Choroid plexus epithelial cell (primary cell): Measurements from ENCODE around the gene SLC2A8.
A peak's percentile ranks its signal among the peaks of the same experiment; 100 is the strongest.

ENCODE experiments used
- DNase-seq: peaks from one replicate; pipeline ENCODE4 v3.0.0-alpha.2; 2010; ENCODE audit warnings: low read depth
- H3K4me3 ChIP-seq: 2 replicates; pipeline ENCODE4 v1.5.1; 2011; ENCODE audit warnings: low read depth, mild to moderate bottlenecking, control low read depth, low read length, moderate library complexity
- TF ChIP-seq, protein P1 (sequence below): conservative IDR thresholded peaks from 2 replicates; pipeline ENCODE4 v1.5.1; 2011; ENCODE audit warnings: low read depth, mild to moderate bottlenecking, control low read depth, inconsistent platforms, low read length, moderate library complexity

The SLC2A8 gene

GRCh38 chr9:127382541-127382940 is 14.4 kb upstream of the SLC2A8 start:
- no peak overlapping the region for H3K4me3 ChIP-seq

GRCh38 chr9:127384016-127384730 is 12.8 kb upstream of the SLC2A8 start:
- H3K4me3 ChIP-seq: no peak overlapping the region
- no peak for DNase-seq
- TF ChIP-seq, protein P1, sequence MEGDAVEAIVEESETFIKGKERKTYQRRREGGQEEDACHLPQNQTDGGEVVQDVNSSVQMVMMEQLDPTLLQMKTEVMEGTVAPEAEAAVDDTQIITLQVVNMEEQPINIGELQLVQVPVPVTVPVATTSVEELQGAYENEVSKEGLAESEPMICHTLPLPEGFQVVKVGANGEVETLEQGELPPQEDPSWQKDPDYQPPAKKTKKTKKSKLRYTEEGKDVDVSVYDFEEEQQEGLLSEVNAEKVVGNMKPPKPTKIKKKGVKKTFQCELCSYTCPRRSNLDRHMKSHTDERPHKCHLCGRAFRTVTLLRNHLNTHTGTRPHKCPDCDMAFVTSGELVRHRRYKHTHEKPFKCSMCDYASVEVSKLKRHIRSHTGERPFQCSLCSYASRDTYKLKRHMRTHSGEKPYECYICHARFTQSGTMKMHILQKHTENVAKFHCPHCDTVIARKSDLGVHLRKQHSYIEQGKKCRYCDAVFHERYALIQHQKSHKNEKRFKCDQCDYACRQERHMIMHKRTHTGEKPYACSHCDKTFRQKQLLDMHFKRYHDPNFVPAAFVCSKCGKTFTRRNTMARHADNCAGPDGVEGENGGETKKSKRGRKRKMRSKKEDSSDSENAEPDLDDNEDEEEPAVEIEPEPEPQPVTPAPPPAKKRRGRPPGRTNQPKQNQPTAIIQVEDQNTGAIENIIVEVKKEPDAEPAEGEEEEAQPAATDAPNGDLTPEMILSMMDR: no peak

More at GRCh38 chr9:127382541-127382940, 14.4 kb upstream of the SLC2A8 start:
- TF ChIP-seq, protein P1: no peak
- DNase-seq: no peak

GRCh38 chr9:127384901-127385300 is 12.1 kb upstream of the SLC2A8 start:
- H3K4me3 ChIP-seq: no peak overlapping the region
- TF ChIP-seq, protein P1: peak; percentile 15
- DNase-seq: no peak

GRCh38 chr9:127386249-127386648 is 10.7 kb upstream of the SLC2A8 start:
- H3K4me3 ChIP-seq: no peak overlapping the region
- TF ChIP-seq, protein P1: no peak
- no peak for DNase-seq

GRCh38 chr9:127386981-127387380 is 10.0 kb upstream of the SLC2A8 start:
- TF ChIP-seq, protein P1: no peak
- no peak for DNase-seq
- no peak overlapping the region for H3K4me3 ChIP-seq

DNA sequence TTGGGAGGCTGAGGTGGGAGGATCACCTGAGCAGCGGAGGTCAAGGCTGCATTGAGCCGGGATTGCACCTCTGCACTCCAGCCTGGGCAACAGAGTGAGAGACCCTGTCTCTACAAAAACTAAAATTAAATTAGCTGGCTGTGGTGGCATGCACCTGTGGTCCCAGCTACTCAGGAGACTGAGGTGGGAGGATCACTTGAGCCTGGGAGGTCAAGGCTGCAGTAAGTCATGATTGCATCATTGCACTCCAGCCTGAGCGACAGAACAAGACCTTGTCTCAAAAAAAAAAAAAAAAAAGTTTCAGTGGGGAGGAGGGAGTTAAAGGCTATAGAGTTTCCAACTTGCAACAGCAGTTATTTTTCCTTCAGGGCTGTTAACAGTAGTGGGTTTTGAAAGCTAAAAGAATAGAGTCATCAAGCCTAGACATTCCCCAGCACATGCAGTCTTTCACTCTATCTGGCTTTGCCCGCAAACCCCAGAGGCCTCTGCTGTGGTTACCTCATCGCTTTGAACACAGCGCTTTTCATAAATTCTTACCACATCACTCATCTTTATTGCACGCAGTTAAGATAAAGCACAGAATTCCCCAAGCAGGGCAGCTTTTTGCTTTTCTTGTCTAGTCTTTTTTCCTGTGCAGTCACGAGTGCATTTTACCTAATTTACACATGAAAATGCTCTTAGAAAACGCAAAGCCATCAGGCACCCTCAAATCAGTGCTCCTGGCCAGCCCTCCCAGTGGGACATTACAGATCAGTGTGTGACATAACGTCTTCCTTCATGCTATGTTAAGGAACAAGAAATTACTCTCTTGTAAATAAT is 8.7 kb upstream of the SLC2A8 start:
- TF ChIP-seq, protein P1: no peak
- peak; percentile 99 for DNase-seq
- no peak overlapping the region for H3K4me3 ChIP-seq
